Measurements from ENCODE around the gene ARAP2.

- no peak for TF ChIP-seq CTCF (IDR thresholded peaks at IDR 0.05)
- no peak for TF ChIP-seq POLR2AphosphoS5 (IDR thresholded peaks at IDR 0.05; ENCODE audit: low read depth, low read length)
- TF ChIP-seq REST (IDR thresholded peaks at IDR 0.05; ENCODE audit: insufficient read depth in 1 of 2, low read depth in 2 of 2, low read length in 1 of 2) = no peak
- no peak for TF ChIP-seq TCF7L2 (IDR thresholded peaks at IDR 0.05; ENCODE audit: low read depth, low read length)
- no peak for TF ChIP-seq SIN3A (IDR thresholded peaks at IDR 0.05; ENCODE audit: borderline replicate concordance, insufficient read depth, low read depth, low read length)
Measured at GRCh38 chr4:36208893-36209473, 35.3 kb downstream of the ARAP2 start.

Measured in Panc1 (cell line).